Measurements from ENCODE around the gene PTGR3.

DNA sequence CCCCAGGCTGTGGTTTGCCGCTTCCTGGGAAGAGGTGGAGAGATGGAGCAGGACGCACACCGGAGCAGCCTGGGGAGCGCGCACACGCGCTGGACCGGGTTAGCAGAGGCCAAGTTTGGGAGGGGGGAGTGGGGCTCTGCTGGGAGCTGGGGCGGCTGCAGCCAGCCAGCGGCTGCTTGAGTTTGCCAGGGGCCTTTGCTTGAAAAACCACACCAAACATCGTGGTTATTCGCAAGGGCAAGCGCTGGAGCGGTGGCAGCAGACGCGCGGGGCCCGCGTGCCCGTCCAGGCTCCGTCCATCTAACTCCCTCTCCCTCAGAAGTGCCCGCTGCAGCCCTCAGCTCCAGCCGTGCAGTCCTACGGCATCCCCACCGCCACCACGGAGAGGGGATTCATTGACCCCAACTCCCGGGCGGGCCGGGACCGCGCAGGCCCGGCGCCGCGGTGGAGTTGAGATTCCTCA lies 4.6 kb downstream of the PTGR3 start:
- TF ChIP-seq POLR2AphosphoS5 (IDR thresholded peaks at IDR 0.05) (no peak), POLR2A (IDR thresholded peaks at IDR 0.05; ENCODE audit: low read depth) (no peak)
- TF ChIP-seq, protein P1, sequence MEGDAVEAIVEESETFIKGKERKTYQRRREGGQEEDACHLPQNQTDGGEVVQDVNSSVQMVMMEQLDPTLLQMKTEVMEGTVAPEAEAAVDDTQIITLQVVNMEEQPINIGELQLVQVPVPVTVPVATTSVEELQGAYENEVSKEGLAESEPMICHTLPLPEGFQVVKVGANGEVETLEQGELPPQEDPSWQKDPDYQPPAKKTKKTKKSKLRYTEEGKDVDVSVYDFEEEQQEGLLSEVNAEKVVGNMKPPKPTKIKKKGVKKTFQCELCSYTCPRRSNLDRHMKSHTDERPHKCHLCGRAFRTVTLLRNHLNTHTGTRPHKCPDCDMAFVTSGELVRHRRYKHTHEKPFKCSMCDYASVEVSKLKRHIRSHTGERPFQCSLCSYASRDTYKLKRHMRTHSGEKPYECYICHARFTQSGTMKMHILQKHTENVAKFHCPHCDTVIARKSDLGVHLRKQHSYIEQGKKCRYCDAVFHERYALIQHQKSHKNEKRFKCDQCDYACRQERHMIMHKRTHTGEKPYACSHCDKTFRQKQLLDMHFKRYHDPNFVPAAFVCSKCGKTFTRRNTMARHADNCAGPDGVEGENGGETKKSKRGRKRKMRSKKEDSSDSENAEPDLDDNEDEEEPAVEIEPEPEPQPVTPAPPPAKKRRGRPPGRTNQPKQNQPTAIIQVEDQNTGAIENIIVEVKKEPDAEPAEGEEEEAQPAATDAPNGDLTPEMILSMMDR (IDR thresholded peaks at IDR 0.05), result no peak

Measured in esophagus muscularis mucosa (tissue), 3 donors.